ENCODE data around the gene C1orf185.

DNA sequence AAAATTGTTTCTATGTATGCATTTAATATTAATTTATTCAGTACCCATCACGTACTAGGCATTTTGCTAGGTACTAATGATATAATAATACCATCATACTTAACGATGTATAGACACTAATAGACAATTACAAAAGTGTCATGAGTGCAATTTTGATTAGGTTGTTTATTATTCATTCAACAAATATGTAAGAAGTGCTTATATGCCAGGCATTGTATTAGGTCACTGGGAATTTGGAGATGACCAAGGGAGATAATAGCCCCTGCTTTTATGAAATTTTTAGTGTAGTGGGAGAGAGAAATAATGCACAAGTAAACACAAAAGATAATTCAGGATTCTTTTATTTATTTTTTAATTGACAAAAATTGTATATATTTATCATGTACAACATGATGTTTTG, 18.6 kb downstream of the C1orf185 start:
- TF ChIP-seq, protein P1, sequence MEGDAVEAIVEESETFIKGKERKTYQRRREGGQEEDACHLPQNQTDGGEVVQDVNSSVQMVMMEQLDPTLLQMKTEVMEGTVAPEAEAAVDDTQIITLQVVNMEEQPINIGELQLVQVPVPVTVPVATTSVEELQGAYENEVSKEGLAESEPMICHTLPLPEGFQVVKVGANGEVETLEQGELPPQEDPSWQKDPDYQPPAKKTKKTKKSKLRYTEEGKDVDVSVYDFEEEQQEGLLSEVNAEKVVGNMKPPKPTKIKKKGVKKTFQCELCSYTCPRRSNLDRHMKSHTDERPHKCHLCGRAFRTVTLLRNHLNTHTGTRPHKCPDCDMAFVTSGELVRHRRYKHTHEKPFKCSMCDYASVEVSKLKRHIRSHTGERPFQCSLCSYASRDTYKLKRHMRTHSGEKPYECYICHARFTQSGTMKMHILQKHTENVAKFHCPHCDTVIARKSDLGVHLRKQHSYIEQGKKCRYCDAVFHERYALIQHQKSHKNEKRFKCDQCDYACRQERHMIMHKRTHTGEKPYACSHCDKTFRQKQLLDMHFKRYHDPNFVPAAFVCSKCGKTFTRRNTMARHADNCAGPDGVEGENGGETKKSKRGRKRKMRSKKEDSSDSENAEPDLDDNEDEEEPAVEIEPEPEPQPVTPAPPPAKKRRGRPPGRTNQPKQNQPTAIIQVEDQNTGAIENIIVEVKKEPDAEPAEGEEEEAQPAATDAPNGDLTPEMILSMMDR (IDR thresholded peaks at IDR 0.05; ENCODE audit: insufficient read depth, low read length): no peak
- TF ChIP-seq SPI1 (IDR thresholded peaks at IDR 0.05; ENCODE audit: borderline replicate concordance, low read depth) (no peak), GABPA (IDR thresholded peaks at IDR 0.05; ENCODE audit: low read depth) (no peak)

Measured in HL-60 (cell line).